ENCODE results near the gene MFSD2A. TPM values are rescaled to one million over a fixed set of nuclear protein-coding genes. Genes with fewer than 3 reads are reported as not detected.

Gene MFSD2A
- total RNA-seq, 1 donor from 2014 or later, result 1.0 TPM

- Histone ChIP-seq H3K9ac (ENCODE audit: low read depth in 1 of 3, low read length in 3 of 3) (no peak overlapping the region), H3K4me3 (ENCODE audit: low read length in 3 of 3) (no peak overlapping the region), H3K36me3 (ENCODE audit: control insufficient read depth in 3 of 3, insufficient read depth in 3 of 3, low read length in 3 of 3) (no peaks in the 10 kb centered on the region), H3K9me3 (ENCODE audit: control insufficient read depth in 3 of 3, low read length in 3 of 3) (no peaks in the 10 kb centered on the region), H3K27me3 (ENCODE audit: control insufficient read depth in 3 of 3, insufficient read depth in 3 of 3, low read length in 3 of 3) (no peaks in the 10 kb centered on the region), H3K27ac (ENCODE audit: low read depth, low read length) (no peak overlapping the region), H3K4me1 (ENCODE audit: control insufficient read depth in 3 of 3, insufficient read depth in 3 of 3, low read length in 3 of 3) (peaks cover 0 to 5% (median 0%) of the 10 kb centered on the region in 3 donors)
Observed at GRCh38 chr1:39965044-39965443, 10.1 kb downstream of the MFSD2A start.

- Histone ChIP-seq H3K4me3 (ENCODE audit: low read length in 3 of 3) (no peak overlapping the region), H3K9me3 (ENCODE audit: control insufficient read depth in 3 of 3, low read length in 3 of 3) (no peaks in the 10 kb centered on the region), H3K9ac (ENCODE audit: low read depth in 1 of 3, low read length in 3 of 3) (no peak overlapping the region), H3K27ac (ENCODE audit: low read depth, low read length) (no peak overlapping the region), H3K4me1 (ENCODE audit: control insufficient read depth in 3 of 3, insufficient read depth in 3 of 3, low read length in 3 of 3) (no peaks in the 10 kb centered on the region), H3K36me3 (ENCODE audit: control insufficient read depth in 3 of 3, insufficient read depth in 3 of 3, low read length in 3 of 3) (no peaks in the 10 kb centered on the region), H3K27me3 (ENCODE audit: control insufficient read depth in 3 of 3, insufficient read depth in 3 of 3, low read length in 3 of 3) (no peaks in the 10 kb centered on the region)
Observed at GRCh38 chr1:39969048-39969447, 14.1 kb downstream of the MFSD2A start.

GRCh38 chr1:39969531-39970270 lies 14.8 kb downstream of the MFSD2A start:
- Histone ChIP-seq H3K27me3 (ENCODE audit: control insufficient read depth in 3 of 3, insufficient read depth in 3 of 3, low read length in 3 of 3) (no peaks in the 10 kb centered on the region), H3K4me1 (ENCODE audit: control insufficient read depth in 3 of 3, insufficient read depth in 3 of 3, low read length in 3 of 3) (no peaks in the 10 kb centered on the region), H3K27ac (ENCODE audit: low read depth, low read length) (no peak overlapping the region), H3K9me3 (ENCODE audit: control insufficient read depth in 3 of 3, low read length in 3 of 3) (no peaks in the 10 kb centered on the region), H3K36me3 (ENCODE audit: control insufficient read depth in 3 of 3, insufficient read depth in 3 of 3, low read length in 3 of 3) (no peaks in the 10 kb centered on the region), H3K4me3 (ENCODE audit: low read length in 3 of 3) (no peak overlapping the region), H3K9ac (ENCODE audit: low read depth in 1 of 3, low read length in 3 of 3) (no peak overlapping the region)

GRCh38 chr1:39970274-39970673 lies 15.3 kb downstream of the MFSD2A start:
- Histone ChIP-seq H3K4me1 (ENCODE audit: control insufficient read depth in 3 of 3, insufficient read depth in 3 of 3, low read length in 3 of 3) (no peaks in the 10 kb centered on the region), H3K36me3 (ENCODE audit: control insufficient read depth in 3 of 3, insufficient read depth in 3 of 3, low read length in 3 of 3) (no peaks in the 10 kb centered on the region), H3K27ac (ENCODE audit: low read depth, low read length) (no peak overlapping the region), H3K27me3 (ENCODE audit: control insufficient read depth in 3 of 3, insufficient read depth in 3 of 3, low read length in 3 of 3) (no peaks in the 10 kb centered on the region), H3K4me3 (ENCODE audit: low read length in 3 of 3) (no peak overlapping the region), H3K9ac (ENCODE audit: low read depth in 1 of 3, low read length in 3 of 3) (no peak overlapping the region), H3K9me3 (ENCODE audit: control insufficient read depth in 3 of 3, low read length in 3 of 3) (no peaks in the 10 kb centered on the region)

- H3K36me3 ChIP-seq (ENCODE audit: control insufficient read depth in 3 of 3, insufficient read depth in 3 of 3, low read length in 3 of 3), result no peaks in the 10 kb centered on the region
- H3K9me3 ChIP-seq (ENCODE audit: control insufficient read depth in 3 of 3, low read length in 3 of 3), result no peaks in the 10 kb centered on the region
Observed at GRCh38 chr1:39971138-39971537, 16.2 kb downstream of the MFSD2A start.

GRCh38 chr1:39973503-39974135 lies 18.7 kb downstream of the MFSD2A start:
- H3K9me3 ChIP-seq (ENCODE audit: control insufficient read depth in 3 of 3, low read length in 3 of 3), result no peaks in the 10 kb centered on the region

More at GRCh38 chr1:39971138-39971537, 16.2 kb downstream of the MFSD2A start:
- Histone ChIP-seq H3K9ac (ENCODE audit: low read depth in 1 of 3, low read length in 3 of 3) (no peak overlapping the region), H3K27me3 (ENCODE audit: control insufficient read depth in 3 of 3, insufficient read depth in 3 of 3, low read length in 3 of 3) (no peaks in the 10 kb centered on the region), H3K27ac (ENCODE audit: low read depth, low read length) (no peak overlapping the region), H3K4me1 (ENCODE audit: control insufficient read depth in 3 of 3, insufficient read depth in 3 of 3, low read length in 3 of 3) (no peaks in the 10 kb centered on the region), H3K4me3 (ENCODE audit: low read length in 3 of 3) (no peak overlapping the region)

GRCh38 chr1:39976732-39977131 lies 21.8 kb downstream of the MFSD2A start:
- Histone ChIP-seq H3K9ac (ENCODE audit: low read depth in 1 of 3, low read length in 3 of 3) (no peak overlapping the region), H3K27me3 (ENCODE audit: control insufficient read depth in 3 of 3, insufficient read depth in 3 of 3, low read length in 3 of 3) (no peaks in the 10 kb centered on the region), H3K4me1 (ENCODE audit: control insufficient read depth in 3 of 3, insufficient read depth in 3 of 3, low read length in 3 of 3) (no peaks in the 10 kb centered on the region), H3K27ac (ENCODE audit: low read depth, low read length) (no peak overlapping the region), H3K36me3 (ENCODE audit: control insufficient read depth in 3 of 3, insufficient read depth in 3 of 3, low read length in 3 of 3) (no peaks in the 10 kb centered on the region), H3K9me3 (ENCODE audit: control insufficient read depth in 3 of 3, low read length in 3 of 3) (no peaks in the 10 kb centered on the region), H3K4me3 (ENCODE audit: low read length in 3 of 3) (no peak overlapping the region)

More at GRCh38 chr1:39973503-39974135, 18.7 kb downstream of the MFSD2A start:
- Histone ChIP-seq H3K4me3 (ENCODE audit: low read length in 3 of 3) (no peak overlapping the region), H3K4me1 (ENCODE audit: control insufficient read depth in 3 of 3, insufficient read depth in 3 of 3, low read length in 3 of 3) (no peaks in the 10 kb centered on the region), H3K27me3 (ENCODE audit: control insufficient read depth in 3 of 3, insufficient read depth in 3 of 3, low read length in 3 of 3) (no peaks in the 10 kb centered on the region), H3K27ac (ENCODE audit: low read depth, low read length) (no peak overlapping the region), H3K9ac (ENCODE audit: low read depth in 1 of 3, low read length in 3 of 3) (no peak overlapping the region), H3K36me3 (ENCODE audit: control insufficient read depth in 3 of 3, insufficient read depth in 3 of 3, low read length in 3 of 3) (no peaks in the 10 kb centered on the region)

GRCh38 chr1:39977202-39977601 lies 22.3 kb downstream of the MFSD2A start:
- H3K9ac ChIP-seq (ENCODE audit: low read depth in 1 of 3, low read length in 3 of 3), result no peak overlapping the region
- no peaks in the 10 kb centered on the region for H3K4me1 ChIP-seq (ENCODE audit: control insufficient read depth in 3 of 3, insufficient read depth in 3 of 3, low read length in 3 of 3)
- no peak overlapping the region for H3K4me3 ChIP-seq (ENCODE audit: low read length in 3 of 3)
- no peak overlapping the region for H3K27ac ChIP-seq (ENCODE audit: low read depth, low read length)
- H3K9me3 ChIP-seq (ENCODE audit: control insufficient read depth in 3 of 3, low read length in 3 of 3), result no peaks in the 10 kb centered on the region
- H3K36me3 ChIP-seq (ENCODE audit: control insufficient read depth in 3 of 3, insufficient read depth in 3 of 3, low read length in 3 of 3), result no peaks in the 10 kb centered on the region
- no peaks in the 10 kb centered on the region for H3K27me3 ChIP-seq (ENCODE audit: control insufficient read depth in 3 of 3, insufficient read depth in 3 of 3, low read length in 3 of 3)

- no peaks in the 10 kb centered on the region for H3K4me1 ChIP-seq (ENCODE audit: control insufficient read depth in 3 of 3, insufficient read depth in 3 of 3, low read length in 3 of 3)
- no peak overlapping the region for H3K27ac ChIP-seq (ENCODE audit: low read depth, low read length)
- no peaks in the 10 kb centered on the region for H3K36me3 ChIP-seq (ENCODE audit: control insufficient read depth in 3 of 3, insufficient read depth in 3 of 3, low read length in 3 of 3)
- H3K4me3 ChIP-seq (ENCODE audit: low read length in 3 of 3), result no peak overlapping the region
- no peaks in the 10 kb centered on the region for H3K27me3 ChIP-seq (ENCODE audit: control insufficient read depth in 3 of 3, insufficient read depth in 3 of 3, low read length in 3 of 3)
- H3K9ac ChIP-seq (ENCODE audit: low read depth in 1 of 3, low read length in 3 of 3), result no peak overlapping the region
- H3K9me3 ChIP-seq (ENCODE audit: control insufficient read depth in 3 of 3, low read length in 3 of 3), result no peaks in the 10 kb centered on the region
Observed at GRCh38 chr1:39979654-39980053, 24.7 kb downstream of the MFSD2A start.

- Histone ChIP-seq H3K27ac (ENCODE audit: low read depth, low read length) (no peak overlapping the region), H3K4me3 (ENCODE audit: low read length in 3 of 3) (no peak overlapping the region), H3K9ac (ENCODE audit: low read depth in 1 of 3, low read length in 3 of 3) (no peak overlapping the region), H3K4me1 (ENCODE audit: control insufficient read depth in 3 of 3, insufficient read depth in 3 of 3, low read length in 3 of 3) (no peaks in the 10 kb centered on the region), H3K27me3 (ENCODE audit: control insufficient read depth in 3 of 3, insufficient read depth in 3 of 3, low read length in 3 of 3) (no peaks in the 10 kb centered on the region), H3K36me3 (ENCODE audit: control insufficient read depth in 3 of 3, insufficient read depth in 3 of 3, low read length in 3 of 3) (no peaks in the 10 kb centered on the region), H3K9me3 (ENCODE audit: control insufficient read depth in 3 of 3, low read length in 3 of 3) (no peaks in the 10 kb centered on the region)
Observed at GRCh38 chr1:39980555-39981313, 25.8 kb downstream of the MFSD2A start.

Data from skeletal muscle tissue (tissue), 4 donors.